ENCODE results near the gene MAML3.

The MAML3 gene

GRCh38 chr4:140049024-140049848 is 104.7 kb downstream of the MAML3 start:
- POLR2A ChIA-PET, result interaction anchor here (0.7 to 1.4 kb wide), 4 partner anchors 47 to 203 kb away, joined by 3 to 7 read pairs (median 3); no protein-coding TSS in a partner anchor
- peak; percentile 28 for DNase-seq (ENCODE audit: extremely low spot score)
- CTCF ChIA-PET, result interaction anchor here (0.6 to 1.9 kb wide), 13 partner anchors 10 to 820 kb away, joined by 3 to 10 read pairs (median 3); no protein-coding TSS in a partner anchor
- no peak for TF ChIP-seq LEF1 (IDR thresholded peaks at IDR 0.05; ENCODE audit: borderline replicate concordance)
- TF ChIP-seq NFRKB (IDR thresholded peaks at IDR 0.05), result no peak
- no peak for TF ChIP-seq CTBP1 (IDR thresholded peaks at IDR 0.05; ENCODE audit: borderline replicate concordance)
- no peak for TF ChIP-seq FOXM1 (IDR thresholded peaks at IDR 0.05; ENCODE audit: borderline replicate concordance)
- TF ChIP-seq TARDBP (IDR thresholded peaks at IDR 0.05), result no peak

- CTCF ChIA-PET, result interaction anchor here (0.6 to 1.5 kb wide), 5 partner anchors 36 to 821 kb away, joined by 3 to 10 read pairs (median 3); no protein-coding TSS in a partner anchor
- DNase-seq (ENCODE audit: extremely low spot score), result no peak
- POLR2A ChIA-PET, result interaction anchor here (0.9 to 1.4 kb wide), 3 partner anchors 47 to 204 kb away, joined by 3 to 7 read pairs (median 3); no protein-coding TSS in a partner anchor
- no peak for TF ChIP-seq ARNT (IDR thresholded peaks at IDR 0.05)
- TF ChIP-seq SP1 (IDR thresholded peaks at IDR 0.05), result no peak
- TF ChIP-seq TARDBP (IDR thresholded peaks at IDR 0.05), result no peak
- no peak for TF ChIP-seq FOXA1 (IDR thresholded peaks at IDR 0.05)
- TF ChIP-seq ELF4 (IDR thresholded peaks at IDR 0.05), result no peak
- TF ChIP-seq SUZ12 (IDR thresholded peaks at IDR 0.05), result no peak
Observed at GRCh38 chr4:140048419-140048995, 105.5 kb downstream of the MAML3 start.

GRCh38 chr4:140047786-140048185 is 106.2 kb downstream of the MAML3 start:
- TF ChIP-seq ELF4 (IDR thresholded peaks at IDR 0.05) (no peak), CTBP1 (IDR thresholded peaks at IDR 0.05; ENCODE audit: borderline replicate concordance) (no peak), FOXK2 (IDR thresholded peaks at IDR 0.05) (no peak), L3MBTL2 (conservative IDR thresholded peaks at IDR 0.05) (no peak), LEF1 (IDR thresholded peaks at IDR 0.05; ENCODE audit: borderline replicate concordance) (no peak), FOXA1 (IDR thresholded peaks at IDR 0.05) (no peak), TARDBP (IDR thresholded peaks at IDR 0.05) (no peak), HDGF (IDR thresholded peaks at IDR 0.05; ENCODE audit: borderline replicate concordance) (no peak), ARNT (IDR thresholded peaks at IDR 0.05) (no peak), SP1 (IDR thresholded peaks at IDR 0.05) (no peak)
- ChIA-PET CTCF (interaction anchor here (0.6 to 0.8 kb wide), 2 partner anchors 12 to 283 kb away, joined by 3 read pairs; no protein-coding TSS in a partner anchor), POLR2A (interaction anchor here (0.7 to 1.3 kb wide), 2 partner anchors 204 to 325 kb away, joined by 3 read pairs; partner anchors contain the start of gene SCOC)
- no peak for DNase-seq (ENCODE audit: extremely low spot score)

GRCh38 chr4:140047017-140047640 is 106.9 kb downstream of the MAML3 start:
- ChIA-PET CTCF (interaction anchor here (0.5 to 1.8 kb wide), 5 partner anchors 13 to 807 kb away, joined by 3 to 4 read pairs (median 3); no protein-coding TSS in a partner anchor), POLR2A (interaction anchor here (0.7 to 1.3 kb wide), 3 partner anchors 31 to 326 kb away, joined by 3 to 4 read pairs (median 3); partner anchors contain the start of gene SCOC)
- TF ChIP-seq SUZ12 (IDR thresholded peaks at IDR 0.05) (no peak), FOXM1 (IDR thresholded peaks at IDR 0.05; ENCODE audit: borderline replicate concordance) (no peak), TARDBP (IDR thresholded peaks at IDR 0.05) (no peak), HDGF (IDR thresholded peaks at IDR 0.05; ENCODE audit: borderline replicate concordance) (no peak), SP1 (IDR thresholded peaks at IDR 0.05) (no peak), NFRKB (IDR thresholded peaks at IDR 0.05) (no peak), FOXK2 (IDR thresholded peaks at IDR 0.05) (no peak), ELF4 (IDR thresholded peaks at IDR 0.05) (no peak)

GRCh38 chr4:140046543-140046942 is 107.4 kb downstream of the MAML3 start:
- ChIA-PET CTCF (interaction anchor here (0.5 to 1.8 kb wide), 4 partner anchors 34 to 807 kb away, joined by 3 to 4 read pairs (median 4); no protein-coding TSS in a partner anchor), POLR2A (interaction anchor here (0.8 to 1.3 kb wide), 2 partner anchors 32 to 327 kb away, joined by 3 to 4 read pairs; partner anchors contain the start of gene SCOC)
- no peak for DNase-seq (ENCODE audit: extremely low spot score)
- TF ChIP-seq FOXA1 (IDR thresholded peaks at IDR 0.05) (no peak), SP1 (IDR thresholded peaks at IDR 0.05) (no peak), LEF1 (IDR thresholded peaks at IDR 0.05; ENCODE audit: borderline replicate concordance) (no peak), BHLHE40 (IDR thresholded peaks at IDR 0.05; ENCODE audit: borderline replicate concordance) (no peak), NFRKB (IDR thresholded peaks at IDR 0.05) (no peak), CTBP1 (IDR thresholded peaks at IDR 0.05; ENCODE audit: borderline replicate concordance) (no peak), L3MBTL2 (conservative IDR thresholded peaks at IDR 0.05) (no peak), ARNT (IDR thresholded peaks at IDR 0.05) (no peak), ELF4 (IDR thresholded peaks at IDR 0.05) (no peak), HDGF (IDR thresholded peaks at IDR 0.05; ENCODE audit: borderline replicate concordance) (no peak), TARDBP (IDR thresholded peaks at IDR 0.05) (no peak), FOXK2 (IDR thresholded peaks at IDR 0.05) (no peak), PKNOX1 (IDR thresholded peaks at IDR 0.05) (no peak), SUZ12 (IDR thresholded peaks at IDR 0.05) (no peak), ZNF384 (IDR thresholded peaks at IDR 0.05) (no peak), FOXM1 (IDR thresholded peaks at IDR 0.05; ENCODE audit: borderline replicate concordance) (no peak)

More at GRCh38 chr4:140047017-140047640, 106.9 kb downstream of the MAML3 start:
- no peak for DNase-seq (ENCODE audit: extremely low spot score)

GRCh38 chr4:140046016-140046415 is 108.0 kb downstream of the MAML3 start:
- DNase-seq (ENCODE audit: extremely low spot score), result no peak
- ChIA-PET POLR2A (no interaction called here), CTCF (interaction anchor here (0.6 to 1.8 kb wide), 3 partner anchors 11 to 347 kb away, joined by 3 to 4 read pairs (median 4); no protein-coding TSS in a partner anchor)
- TF ChIP-seq L3MBTL2 (conservative IDR thresholded peaks at IDR 0.05) (no peak), ZNF384 (IDR thresholded peaks at IDR 0.05) (no peak)
